Stimulated activated CD4-positive, alpha-beta T cell treated with anti-CD3 and anti-CD28 coated beads, Interleukin-15, amount 100 ng/mL, for 24 hours (primary cell): ENCODE data around the gene ACSL6.

Experiments
- DNase-seq: peaks from one replicate; pipeline ENCODE4 v3.0.0-alpha.2; 2020

The ACSL6 gene

DNA sequence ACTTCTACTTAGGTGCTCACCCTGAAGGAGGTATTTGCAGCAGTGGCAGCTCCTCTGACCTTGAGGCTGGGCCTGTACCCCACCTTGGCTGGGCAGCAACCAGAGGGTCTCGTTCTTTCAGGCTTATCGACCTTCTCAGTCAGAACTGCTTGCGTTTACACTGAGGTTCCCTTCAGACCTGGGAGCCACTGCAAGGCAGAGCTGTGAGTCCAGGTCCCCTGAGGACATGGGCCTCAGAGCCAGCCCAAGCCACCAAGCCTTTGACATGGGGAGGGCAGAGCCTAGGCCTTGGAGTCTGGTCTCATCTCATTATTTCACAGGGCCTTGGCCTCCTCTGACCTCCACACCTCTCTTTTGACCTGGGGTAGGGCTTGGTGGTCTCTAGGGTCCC lies 13.7 kb downstream of the ACSL6 start:
- no peak for DNase-seq

DNA sequence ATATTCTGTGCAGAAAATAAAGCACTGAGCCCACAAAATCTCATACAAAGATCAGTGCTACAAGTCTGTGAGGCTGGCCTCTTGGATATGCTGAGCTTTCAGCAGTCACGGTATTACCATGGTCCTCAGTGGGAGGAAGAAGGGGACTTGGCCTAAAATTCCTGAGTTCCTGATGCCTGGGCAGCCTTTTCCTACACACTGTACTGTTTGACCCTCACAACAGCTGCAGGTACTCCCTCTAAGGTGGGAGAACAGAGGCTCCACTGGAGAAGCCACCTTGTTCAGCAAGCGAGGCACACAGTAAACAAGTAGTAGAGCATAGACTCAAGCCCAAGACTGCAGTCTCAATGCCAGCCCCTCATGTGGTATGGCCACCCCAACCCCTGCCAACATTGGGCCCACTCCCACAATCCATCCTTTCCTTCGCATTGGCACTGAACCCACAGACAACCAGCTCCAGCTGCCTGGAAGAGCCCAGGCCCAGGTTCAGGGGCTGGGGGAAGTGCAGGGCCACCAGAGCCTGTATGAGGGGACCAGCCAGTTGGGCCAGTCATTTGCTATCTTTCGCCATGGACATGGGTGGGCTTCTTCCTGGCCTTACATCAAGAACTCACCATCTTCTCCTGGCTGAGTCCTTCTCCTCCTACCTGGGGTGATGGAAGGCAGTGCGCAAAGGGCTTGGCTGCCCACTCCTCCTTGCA lies 14.3 kb downstream of the ACSL6 start:
- no peak for DNase-seq

DNA sequence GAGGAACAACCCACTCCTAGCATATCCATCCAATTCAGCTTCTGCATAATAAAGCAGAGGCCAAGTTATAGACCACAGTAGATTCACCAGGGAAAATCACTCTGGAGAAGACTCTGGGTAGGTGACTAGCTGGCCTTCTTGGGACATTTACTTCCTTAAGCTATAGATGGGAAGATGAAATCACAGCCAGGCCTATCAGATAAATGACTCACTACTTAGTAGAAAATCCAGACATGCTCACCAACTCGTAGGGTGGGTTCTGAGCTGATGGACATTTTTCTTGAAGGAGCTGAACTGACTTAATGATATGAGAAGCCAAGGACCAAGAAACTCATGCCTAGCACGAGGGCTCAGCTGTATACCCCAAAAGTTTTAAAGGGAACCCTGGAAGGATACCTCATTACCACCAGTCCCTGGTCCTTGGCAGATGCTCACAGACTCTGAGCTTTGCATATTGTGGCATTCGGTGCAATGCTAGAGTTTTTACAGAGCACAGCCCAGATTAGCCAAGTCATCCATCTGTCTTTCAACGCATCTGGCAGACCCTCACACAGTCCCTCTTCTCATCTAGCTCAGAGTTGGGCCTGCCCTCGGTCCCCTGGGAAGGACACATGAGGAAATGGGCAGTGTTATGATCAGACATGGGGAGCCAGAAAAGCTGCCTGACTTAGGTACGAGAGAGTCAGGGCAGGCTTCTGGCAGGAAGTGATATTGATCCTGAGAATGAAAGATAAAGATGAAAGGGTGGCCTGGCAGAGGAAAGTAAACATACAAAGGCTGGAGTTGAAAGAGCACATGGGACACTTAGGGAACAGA lies 15.0 kb downstream of the ACSL6 start:
- no peak for DNase-seq

DNA sequence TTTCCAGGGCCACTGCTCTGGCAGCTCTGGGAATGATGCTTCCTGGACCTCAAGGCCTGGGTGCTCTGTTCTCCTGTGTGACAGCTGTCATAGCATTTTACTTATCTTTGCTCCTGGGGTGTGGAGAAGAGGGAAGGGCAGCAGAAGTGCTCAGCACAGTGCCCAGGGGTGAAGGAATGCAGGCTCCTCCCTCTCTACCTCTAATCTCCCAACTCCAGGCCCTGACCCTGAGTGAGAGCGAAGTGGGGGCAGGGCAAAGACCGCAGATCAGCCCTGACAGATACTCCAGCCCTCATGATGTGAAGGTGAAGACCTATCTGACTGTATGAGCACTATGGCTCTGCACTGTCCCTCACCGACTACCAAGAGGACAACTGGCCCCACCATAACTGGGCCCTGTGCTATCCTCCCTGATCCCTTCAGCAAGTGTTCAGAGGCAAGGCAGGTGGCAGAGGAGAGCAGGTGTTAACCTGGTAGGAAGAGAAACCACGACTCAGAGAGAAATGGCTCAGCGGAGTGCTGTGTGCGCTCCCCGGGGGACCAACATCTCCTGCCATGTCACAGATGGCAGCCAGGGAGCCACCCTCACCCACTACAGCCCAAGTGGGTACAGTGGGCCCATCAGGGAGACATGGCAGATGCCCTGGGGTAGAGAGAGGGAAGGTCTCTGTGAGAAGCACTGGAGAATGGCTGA lies 16.8 kb downstream of the ACSL6 start:
- no peak for DNase-seq

DNA sequence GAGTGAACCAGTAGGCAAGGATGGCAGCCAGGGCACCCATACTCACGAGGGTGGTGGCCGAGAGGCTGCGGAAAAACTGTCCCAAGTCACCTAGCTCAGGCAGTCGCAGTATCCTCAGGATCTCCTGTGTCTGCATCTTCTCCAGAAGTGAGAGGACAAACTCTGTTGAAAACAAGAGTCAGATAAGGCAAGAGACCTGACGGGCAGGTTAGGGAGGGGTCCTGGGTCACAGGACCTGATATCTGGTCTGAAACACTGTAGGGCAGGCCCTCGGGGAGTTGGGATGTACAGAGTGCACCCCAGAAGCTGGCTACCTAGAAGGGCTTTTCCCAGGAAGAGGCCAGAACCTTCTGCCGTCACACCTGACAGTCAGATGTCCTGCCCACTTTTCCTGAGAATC lies 17.4 kb downstream of the ACSL6 start:
- no peak for DNase-seq

DNA sequence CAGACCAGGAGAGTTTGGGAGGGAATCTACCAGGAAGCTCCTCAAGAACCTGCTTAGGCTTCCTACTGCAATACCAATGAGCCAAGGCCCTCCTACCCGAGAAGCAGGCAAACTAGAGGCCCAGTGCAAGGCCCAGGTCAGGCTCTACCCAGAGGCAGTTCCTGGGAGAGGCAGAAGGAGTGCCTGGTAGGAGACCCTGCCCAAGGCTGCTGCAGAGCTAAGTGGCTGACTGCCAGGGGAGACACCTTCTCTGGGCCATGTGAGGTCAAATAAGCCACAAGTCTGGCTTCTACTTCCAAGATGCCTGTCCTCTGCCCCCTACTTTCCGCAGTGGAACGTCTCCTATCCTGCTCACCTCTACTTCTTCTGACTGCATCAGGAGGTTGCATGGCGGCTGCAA lies 17.8 kb downstream of the ACSL6 start:
- DNase-seq = no peak

DNA sequence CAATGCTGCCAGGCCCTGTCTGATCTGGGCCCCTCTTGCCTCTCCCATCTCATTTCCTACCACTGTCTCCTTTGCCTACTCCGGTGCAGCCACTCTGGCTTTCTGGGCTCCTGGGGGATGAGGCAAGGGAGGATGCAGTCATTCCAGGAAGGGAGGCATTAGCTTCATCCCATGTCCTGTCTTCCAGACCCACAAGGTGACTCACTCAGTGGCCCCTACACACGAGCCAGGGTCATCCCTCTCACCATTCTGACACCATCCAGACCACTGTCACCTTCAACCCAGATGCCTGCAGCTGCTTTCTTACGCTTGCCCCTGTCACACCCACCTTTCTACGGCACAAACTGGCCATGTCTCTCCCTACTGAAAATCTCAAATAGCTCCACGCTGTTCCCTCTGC lies 19.1 kb downstream of the ACSL6 start:
- no peak for DNase-seq

DNA sequence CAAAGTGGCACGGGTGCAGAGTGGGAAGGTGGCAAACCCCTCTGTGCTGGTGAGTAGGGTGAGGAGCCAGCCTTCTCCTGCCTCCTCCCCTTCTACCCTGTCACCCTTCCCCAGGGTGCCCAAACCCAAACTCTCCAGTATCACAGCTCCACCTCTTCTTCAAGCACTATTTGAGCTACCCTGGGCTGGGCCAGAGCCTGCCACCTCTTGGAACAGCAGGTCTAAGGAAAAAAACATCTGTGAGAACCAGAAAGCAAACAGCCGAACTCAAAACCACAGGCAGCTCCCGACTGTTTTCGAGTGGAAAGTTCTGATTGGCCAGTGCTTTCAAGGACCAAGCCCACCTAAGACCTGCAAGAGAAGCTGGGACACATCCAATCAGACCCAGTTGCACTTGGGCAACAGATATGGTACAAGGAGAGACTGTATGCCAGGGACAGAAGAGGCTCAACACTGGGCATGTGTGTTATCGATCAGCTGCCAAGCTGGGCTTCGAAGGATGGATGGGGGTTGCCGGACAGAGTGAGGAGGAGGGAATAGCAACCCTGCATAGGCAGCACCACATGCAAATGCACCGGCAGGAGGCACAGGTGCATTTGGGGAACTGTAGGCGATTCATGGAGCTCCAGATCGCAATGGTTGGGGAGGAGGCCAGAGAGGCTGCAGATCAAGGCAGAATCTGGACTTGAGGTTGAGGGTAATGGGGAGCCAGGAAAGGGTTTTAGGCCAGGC lies 19.7 kb downstream of the ACSL6 start:
- no peak for DNase-seq

DNA sequence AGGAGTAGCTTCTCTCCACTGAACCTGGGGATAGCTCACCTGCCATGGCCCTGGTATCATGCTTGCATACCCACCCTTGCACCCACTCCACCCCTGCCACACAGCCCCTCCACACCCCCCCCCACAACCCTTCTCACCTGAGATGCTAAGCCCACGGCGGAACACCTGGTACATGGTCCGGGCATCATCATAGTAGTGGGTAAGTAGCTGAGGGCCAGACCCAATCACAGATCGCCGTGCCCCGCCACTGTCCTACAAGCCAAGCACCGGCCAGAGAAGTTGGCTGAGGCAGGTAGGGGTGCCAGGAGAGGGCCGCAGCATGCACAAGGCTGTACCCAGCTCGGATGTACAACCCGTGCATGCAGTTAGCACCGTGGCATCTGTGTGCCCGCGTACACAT lies 20.7 kb downstream of the ACSL6 start:
- DNase-seq = no peak

DNA sequence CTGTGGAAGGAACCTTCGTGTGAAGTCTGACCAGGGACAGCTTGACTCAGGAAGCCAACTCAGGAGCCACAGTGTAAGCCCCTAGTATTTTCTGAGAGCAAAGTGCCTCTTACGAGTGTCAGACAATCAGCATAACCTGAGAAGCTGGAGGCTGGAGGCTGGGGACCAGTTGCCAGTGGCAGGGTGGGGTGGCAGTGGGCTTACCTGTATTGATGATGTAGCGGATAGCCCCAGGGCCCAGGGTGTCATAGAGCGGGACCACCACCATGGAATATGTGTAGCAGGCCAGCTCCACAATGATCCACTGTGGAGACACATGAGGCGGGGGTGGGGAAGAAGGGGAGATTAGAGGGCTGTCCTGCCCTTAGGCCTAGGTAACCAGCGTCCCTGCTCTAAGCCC lies 22.9 kb downstream of the ACSL6 start:
- DNase-seq = no peak

DNA sequence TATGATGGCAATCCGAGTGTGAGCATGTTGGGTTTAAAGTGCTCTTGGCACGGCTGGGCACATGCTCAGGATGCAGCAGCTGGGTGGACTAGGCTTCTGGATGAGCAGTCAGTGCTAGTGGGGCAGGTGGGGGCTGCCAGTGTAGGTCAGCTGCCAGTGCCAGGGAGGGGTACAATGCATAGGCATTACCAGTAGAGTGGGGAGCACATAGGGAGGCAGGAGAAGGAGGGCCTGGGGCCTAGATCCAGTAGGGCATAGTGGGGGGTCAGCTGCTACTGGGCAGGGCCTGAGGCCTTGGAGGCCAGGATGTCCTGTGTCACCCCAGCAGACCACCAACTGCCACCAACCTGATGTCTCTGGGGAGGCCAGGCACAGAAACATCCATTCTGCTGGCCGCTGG lies 24.2 kb downstream of the ACSL6 start:
- no peak for DNase-seq

DNA sequence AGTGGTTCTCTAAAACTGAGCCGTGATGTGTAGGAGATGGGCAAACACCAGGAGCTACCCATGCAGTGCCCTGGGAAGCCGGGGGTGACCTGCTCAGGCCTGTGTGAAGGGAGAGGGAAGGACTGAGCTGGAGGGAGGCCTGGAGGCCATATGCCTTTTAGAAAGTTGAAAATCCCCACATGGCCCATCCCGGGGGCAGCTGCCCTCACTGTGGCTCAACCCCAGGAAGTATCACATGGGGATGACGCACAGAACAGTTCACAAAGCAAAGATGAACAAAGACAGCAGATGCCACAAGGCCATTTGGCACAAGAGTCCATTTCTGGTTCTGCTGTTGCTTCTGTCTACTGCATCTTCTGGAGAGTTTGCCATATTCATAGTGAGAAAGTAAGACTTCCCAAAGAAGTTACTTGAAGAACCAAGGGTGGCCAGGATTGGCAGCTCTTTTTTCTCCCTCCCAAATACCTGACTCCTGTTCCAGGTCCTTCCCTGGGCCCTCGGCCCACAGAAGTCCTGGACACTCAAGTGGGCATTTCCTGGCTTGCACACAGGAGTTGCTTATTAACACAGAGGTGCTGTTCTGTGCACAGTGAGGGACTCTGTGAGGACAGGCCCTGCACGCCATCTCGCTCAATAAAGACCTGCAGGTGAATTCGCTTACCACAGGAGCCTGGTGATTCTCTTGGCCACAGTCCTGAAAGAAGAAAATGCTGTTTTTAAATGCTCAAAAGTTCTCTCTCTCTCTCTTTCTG lies 25.1 kb downstream of the ACSL6 start:
- no peak for DNase-seq

DNA sequence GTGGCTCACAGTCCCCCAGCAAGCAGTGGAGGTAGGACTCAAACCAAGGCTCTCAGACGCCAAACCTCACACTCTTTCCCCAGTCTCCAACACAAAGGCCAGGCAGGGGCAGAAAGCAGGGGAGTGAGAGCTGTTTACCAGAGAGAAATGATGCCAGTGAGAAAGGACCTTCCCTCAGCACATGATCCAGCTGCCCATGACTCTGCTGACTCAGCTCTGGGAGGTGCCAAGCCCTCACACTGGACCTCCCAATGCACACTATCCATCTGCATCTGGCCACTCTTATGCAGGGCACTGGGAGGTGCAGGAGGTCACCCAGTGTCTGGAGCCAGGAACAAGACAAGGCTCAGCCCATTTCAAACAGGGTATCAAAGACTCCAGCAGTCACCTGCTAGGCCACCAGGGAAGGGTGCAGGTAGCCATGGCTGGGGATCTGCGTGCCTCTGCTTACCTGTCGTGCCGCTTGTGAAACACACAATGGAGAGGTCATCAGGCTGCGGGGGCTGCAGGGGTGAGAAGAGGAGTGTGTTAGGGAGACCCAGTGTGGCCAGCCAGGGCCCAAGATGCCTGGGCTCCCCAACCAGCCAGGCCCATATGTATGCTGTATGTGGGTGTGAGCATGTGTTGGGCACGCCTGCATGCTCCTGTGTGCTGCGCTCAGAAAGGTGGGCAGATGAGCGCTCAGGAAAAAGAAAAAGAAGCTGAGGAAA lies 26.3 kb downstream of the ACSL6 start:
- DNase-seq = no peak

DNA sequence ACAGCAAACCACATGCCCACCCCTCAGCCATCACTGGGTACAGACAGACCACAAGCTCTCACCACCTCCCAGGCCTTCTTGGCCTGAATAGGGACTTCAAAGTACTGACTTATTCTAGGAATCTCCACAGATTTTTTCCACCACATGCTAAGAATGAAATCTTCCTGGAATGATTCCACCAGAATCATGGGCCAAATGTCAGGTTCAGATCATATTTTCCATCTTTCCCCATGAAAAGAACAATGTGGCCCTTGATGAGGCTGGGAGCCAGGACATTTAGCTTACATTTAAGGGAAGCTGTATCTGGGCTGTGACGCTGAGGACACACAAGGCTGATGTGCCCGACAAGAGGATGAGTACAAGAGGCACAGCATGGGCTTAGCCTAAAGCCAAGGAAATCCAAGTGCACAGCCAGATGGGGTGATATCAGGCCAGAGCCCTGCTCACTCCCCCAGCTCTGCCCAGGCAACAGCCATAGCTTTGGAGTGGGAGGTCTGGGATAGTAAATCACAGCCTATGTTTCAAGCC lies 28.1 kb downstream of the ACSL6 start:
- DNase-seq = no peak

DNA sequence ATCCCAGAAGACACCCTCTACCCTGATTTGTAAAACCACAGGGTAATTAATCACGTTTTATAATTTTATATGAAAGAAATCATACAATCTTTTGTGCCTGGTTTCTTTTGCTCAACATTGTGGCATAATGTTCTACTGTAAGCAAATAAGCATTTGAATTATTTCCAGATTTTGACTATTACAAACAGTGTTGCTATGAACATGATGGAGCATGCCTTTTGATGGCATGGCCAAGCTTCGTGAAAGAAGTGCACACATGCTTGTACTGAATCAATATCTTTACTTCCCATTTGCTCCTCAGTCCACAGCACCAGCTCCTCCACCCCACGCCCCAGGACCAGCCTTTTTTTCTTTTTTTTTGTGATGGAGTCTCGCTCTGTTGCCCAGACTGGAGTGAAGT lies 29.9 kb downstream of the ACSL6 start:
- no peak for DNase-seq

DNA sequence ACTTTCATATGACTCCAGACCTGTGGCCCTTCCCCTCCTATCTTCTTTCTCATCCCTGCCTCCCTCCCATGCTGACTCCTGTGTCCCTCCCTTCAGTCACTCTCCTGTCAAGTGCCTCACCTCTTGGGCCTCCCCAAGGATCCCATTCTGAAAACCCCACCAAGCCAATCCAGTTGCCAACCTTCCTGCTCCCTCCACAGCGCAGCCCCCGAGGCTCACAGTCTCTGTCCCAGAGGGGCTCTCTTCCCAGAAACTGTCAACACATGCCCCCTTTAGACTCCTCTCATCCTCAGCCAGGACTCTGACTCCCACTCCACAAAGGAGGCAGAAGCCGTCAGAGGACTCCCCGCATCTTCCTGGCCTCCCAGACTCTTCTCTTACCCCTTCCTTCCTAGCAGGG lies 30.8 kb downstream of the ACSL6 start:
- no peak for DNase-seq

DNA sequence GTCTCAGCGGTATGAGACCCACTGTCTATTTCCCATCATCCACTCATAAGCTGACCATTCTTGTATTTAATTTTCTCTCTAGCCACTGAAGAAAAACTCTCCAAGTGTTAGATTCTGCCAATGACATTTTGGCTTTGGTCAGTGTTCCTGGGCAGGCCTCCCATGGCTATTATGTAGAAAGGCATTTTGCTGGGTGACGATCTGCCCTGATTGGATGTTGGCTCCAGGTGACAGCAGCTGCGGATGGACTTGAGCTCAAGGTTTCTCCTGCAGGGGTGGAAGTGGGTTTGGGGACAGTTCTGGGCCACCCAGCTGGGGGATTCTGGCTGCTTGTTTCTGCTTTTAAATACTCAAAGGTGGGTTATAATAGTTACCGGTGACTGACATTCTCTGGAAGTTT lies 31.6 kb downstream of the ACSL6 start:
- DNase-seq = no peak

DNA sequence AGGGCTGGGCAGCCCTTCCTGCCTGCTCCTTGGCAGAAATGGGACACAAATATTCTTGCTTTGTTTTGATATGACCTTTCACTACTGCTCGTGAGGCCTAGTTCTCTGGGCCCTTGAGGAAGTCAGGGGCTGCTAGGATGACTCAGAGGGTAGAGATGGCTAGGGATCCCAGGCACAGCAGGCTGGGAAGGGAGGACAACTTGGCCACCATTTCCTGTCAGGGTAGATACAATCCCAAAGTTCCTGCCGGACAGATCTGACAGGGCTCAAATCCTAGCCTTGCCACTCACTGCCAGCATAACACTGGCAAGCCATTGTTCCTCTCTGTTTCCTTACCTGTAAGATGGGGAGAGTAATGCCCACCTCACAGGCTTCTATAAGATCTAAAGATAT lies 34.2 kb downstream of the ACSL6 start:
- no peak for DNase-seq

DNA sequence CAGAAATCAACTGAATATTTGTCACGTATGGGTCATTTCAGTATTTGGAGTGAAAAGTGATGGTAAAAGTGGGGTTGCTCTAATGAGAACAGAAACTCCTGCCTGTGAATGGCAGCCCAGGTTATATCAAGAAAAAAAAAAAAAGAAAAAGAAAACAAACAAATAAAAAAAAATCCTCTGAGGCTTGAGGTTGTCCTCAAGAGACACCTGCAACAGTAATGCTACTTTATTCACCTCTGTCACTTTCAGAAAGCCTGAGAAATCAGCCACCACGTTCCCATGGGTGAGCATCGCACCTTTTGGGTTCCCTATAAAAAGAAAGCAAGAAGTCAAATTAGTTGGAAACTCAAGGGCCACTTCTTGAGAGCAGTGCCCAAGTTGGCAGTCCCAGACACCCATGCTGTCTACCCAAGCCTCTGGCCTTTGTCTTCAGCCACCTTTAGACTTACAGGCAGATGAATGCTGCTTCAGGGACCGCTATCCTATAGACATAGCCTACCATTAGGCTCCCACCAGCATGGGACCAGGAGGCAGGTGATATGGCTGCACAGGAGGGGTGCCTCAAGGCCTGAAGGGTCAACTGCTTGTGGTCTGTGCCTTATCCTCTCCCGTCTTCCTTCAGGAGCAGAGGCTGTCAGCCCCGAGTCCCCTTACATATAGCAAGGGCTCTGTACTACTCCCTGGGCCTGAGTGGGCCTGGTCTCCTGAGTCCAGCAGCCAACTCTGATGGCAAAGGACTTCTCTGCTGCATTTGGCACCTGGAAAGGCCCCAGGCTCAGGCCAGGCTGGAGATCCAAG lies 34.8 kb downstream of the ACSL6 start:
- no peak for DNase-seq

DNA sequence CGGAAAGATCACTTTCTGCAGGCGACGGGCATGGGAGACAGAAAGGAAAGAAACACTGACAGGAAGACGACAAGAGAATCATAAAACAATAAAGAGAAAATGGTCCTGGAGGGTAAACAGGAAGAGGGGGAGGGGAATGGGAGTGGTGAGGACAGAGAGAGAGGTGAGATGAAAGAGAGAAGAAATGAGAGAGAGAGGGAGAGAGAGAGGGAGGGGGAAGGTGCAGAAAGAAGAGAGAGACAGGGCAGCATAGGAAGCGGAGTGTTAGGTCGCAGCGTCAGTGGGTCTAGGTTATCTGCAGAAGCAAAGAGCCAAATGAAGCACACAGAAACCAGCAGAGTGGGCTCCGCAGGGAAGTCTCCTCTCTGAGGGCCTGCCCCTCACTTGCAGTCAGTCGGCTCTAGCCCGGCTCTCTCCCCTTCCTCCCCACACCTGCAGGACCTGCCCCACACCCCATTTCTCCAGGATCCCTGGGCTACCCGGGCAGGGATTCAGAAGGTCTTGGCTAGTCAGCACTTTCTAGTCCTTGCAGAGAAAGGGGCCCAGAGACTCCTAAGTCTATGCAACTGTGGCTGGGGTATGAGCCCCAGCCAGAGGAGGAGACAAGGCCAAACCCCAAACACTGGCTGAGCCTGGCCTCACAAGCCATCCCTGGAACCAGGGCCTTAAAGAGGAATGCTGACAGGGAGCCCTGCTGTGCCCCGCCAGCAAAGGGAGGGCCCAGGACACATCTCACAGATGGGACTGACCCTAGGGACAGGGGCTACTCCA lies 36.3 kb downstream of the ACSL6 start:
- DNase-seq = no peak
